ENCODE data around the gene KRT37. TPM values are rescaled to one million over a fixed set of nuclear protein-coding genes. Genes with fewer than 3 reads are reported as not detected.
A peak's percentile ranks its signal among the peaks of the same experiment; 100 is the strongest.

The KRT37 gene
- total RNA-seq, 1 donor from 2014 or later: not detected

DNA sequence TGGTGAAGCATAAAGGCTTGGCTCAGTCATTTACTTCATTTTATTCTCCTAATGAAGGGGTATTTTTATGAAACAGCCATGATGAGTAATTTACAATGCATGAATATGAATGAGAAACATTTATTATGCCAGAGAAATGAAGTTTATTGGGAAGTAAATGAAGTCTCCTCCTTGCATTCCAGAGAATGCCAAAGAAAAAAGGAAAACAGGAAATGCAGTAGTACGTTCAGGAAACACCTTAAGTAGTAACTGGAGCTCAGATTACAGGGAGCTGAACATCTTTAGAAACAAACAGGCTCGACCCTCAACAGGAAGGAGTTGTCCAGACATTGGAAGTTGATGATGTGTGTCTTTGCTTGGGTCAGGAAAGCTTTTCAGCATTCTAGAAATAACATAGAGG, 46.8 kb downstream of the KRT37 start:
- DNase-seq (ENCODE audit: extremely low read depth, low read depth, low spot score): peak; percentile 12

Other genes starting within 250 kb of the KRT37 start
- gene KRTAP4-2, start 246.4 kb downstream of the KRT37 start, total RNA-seq: not detected in 2 replicates
- not detected in 2 replicates for gene KRTAP4-1, start 239.7 kb downstream of the KRT37 start, total RNA-seq
- gene KRTAP9-1, start 234.7 kb downstream of the KRT37 start, total RNA-seq: not detected in 2 replicates
- not detected in 2 replicates for gene KRTAP9-2, start 197.9 kb downstream of the KRT37 start, total RNA-seq
- gene KRTAP9-3, start 192.1 kb downstream of the KRT37 start, total RNA-seq: not detected in 2 replicates
- gene KRTAP9-8, start 186.6 kb downstream of the KRT37 start, total RNA-seq: not detected in 2 replicates
- gene KRTAP9-4, start 174.9 kb downstream of the KRT37 start, total RNA-seq: not detected in 2 replicates
- gene KRTAP9-9, start 169.2 kb downstream of the KRT37 start, total RNA-seq: not detected in 2 replicates
- gene KRTAP9-6, start 159.2 kb downstream of the KRT37 start, total RNA-seq: not detected in 2 replicates
- not detected in 2 replicates for gene KRTAP9-7, start 148.9 kb downstream of the KRT37 start, total RNA-seq
- gene KRTAP29-1, start 121.7 kb downstream of the KRT37 start, total RNA-seq: not detected in 2 replicates
- not detected in 2 replicates for gene KRTAP16-1, start 115.3 kb downstream of the KRT37 start, total RNA-seq
- not detected in 2 replicates for gene KRTAP17-1, start 108.9 kb downstream of the KRT37 start, total RNA-seq
- not detected in 2 replicates for gene KRT33A, start 73.8 kb downstream of the KRT37 start, total RNA-seq
- not detected in 2 replicates for gene KRT33B, start 54.8 kb downstream of the KRT37 start, total RNA-seq
- gene KRT34, start 42.3 kb downstream of the KRT37 start, total RNA-seq: 0.35 TPM in 1 of 2 replicates, not detected in the other
- not detected in 2 replicates for gene KRT31, start 27.0 kb downstream of the KRT37 start, total RNA-seq
- not detected in 2 replicates for gene KRT38, start 16.4 kb upstream of the KRT37 start, total RNA-seq
- gene KRT32, start 42.8 kb upstream of the KRT37 start, total RNA-seq: not detected in 2 replicates
- gene KRT35, start 56.6 kb upstream of the KRT37 start, total RNA-seq: not detected in 2 replicates
- gene KRT36, start 65.3 kb upstream of the KRT37 start, total RNA-seq: not detected in 2 replicates
- not detected in 2 replicates for gene KRT13, start 81.0 kb upstream of the KRT37 start, total RNA-seq
- gene KRT15, start 94.3 kb upstream of the KRT37 start, total RNA-seq: 3.4 and 11.4 TPM in 2 replicates
- gene KRT19, start 103.7 kb upstream of the KRT37 start, total RNA-seq: 23.7 and 211 TPM in 2 replicates
- not detected in 2 replicates for gene KRT9, start 147.5 kb upstream of the KRT37 start, total RNA-seq
- gene KRT14, start 162.3 kb upstream of the KRT37 start, total RNA-seq: not detected in 2 replicates
- gene KRT16, start 188.2 kb upstream of the KRT37 start, total RNA-seq: not detected in 2 replicates
- 2.7 TPM in 1 of 2 replicates, not detected in the other for gene KRT17, start 200.0 kb upstream of the KRT37 start, total RNA-seq